ENCODE data around the gene C6orf163. TPM values are rescaled to one million over a fixed set of nuclear protein-coding genes. Genes with fewer than 3 reads are reported as not detected.

The C6orf163 gene
- total RNA-seq, 1 experiment from 2014 or later, result 2.1 TPM

- Histone ChIP-seq H3K4me1 (ENCODE audit: insufficient read depth, low read length, poor library complexity, severe bottlenecking) (no peaks in the 10 kb centered on the region), H3K27ac (ENCODE audit: low read depth, low read length, poor library complexity, severe bottlenecking) (no peak overlapping the region), H3K9me3 (ENCODE audit: low read depth, low read length, poor library complexity, severe bottlenecking) (no peaks in the 10 kb centered on the region), H3K27me3 (replicated peaks; ENCODE audit: insufficient read depth, low read depth, low read length, poor library complexity) (no peaks in the 10 kb centered on the region), H3K36me3 (ENCODE audit: insufficient read depth, low read length, poor library complexity, severe bottlenecking) (no peaks in the 10 kb centered on the region), H3K4me3 (ENCODE audit: low read depth, low read length, poor library complexity, severe bottlenecking) (no peak overlapping the region)
- ChIA-PET CTCF (no interaction called here), POLR2A (ENCODE audit: low non-redundant PET) (no interaction called here)
- no TSS peak for BruUV-seq (replicated peaks)
- DNase-seq (ENCODE audit: low spot score), result no peak
- TF ChIP-seq CTCF (conservative IDR thresholded peaks at IDR 0.05; ENCODE audit: low read depth, low read length), result no peak
- TF ChIP-seq EZH2 (IDR thresholded peaks at IDR 0.05; ENCODE audit: borderline replicate concordance, low read depth, low read length, poor library complexity, severe bottlenecking), result no peak
- intact Hi-C loops (cut with micrococcal nuclease; ENCODE audit: unreplicated experiment), result no loop called here
Measured at GRCh38 chr6:87366072-87366827, 21.6 kb downstream of the C6orf163 start.

- H3K9me3 ChIP-seq (ENCODE audit: low read depth, low read length, poor library complexity, severe bottlenecking), result no peaks in the 10 kb centered on the region
- ChIA-PET CTCF (no interaction called here), POLR2A (ENCODE audit: low non-redundant PET) (no interaction called here)
- BruUV-seq (replicated peaks), result no TSS peak
- H3K27me3 ChIP-seq (replicated peaks; ENCODE audit: insufficient read depth, low read depth, low read length, poor library complexity), result no peaks in the 10 kb centered on the region
- intact Hi-C loops (cut with micrococcal nuclease; ENCODE audit: unreplicated experiment), result no loop called here
- no peaks in the 10 kb centered on the region for H3K4me1 ChIP-seq (ENCODE audit: insufficient read depth, low read length, poor library complexity, severe bottlenecking)
- no peak overlapping the region for H3K4me3 ChIP-seq (ENCODE audit: low read depth, low read length, poor library complexity, severe bottlenecking)
- no peak for TF ChIP-seq EZH2 (IDR thresholded peaks at IDR 0.05; ENCODE audit: borderline replicate concordance, low read depth, low read length, poor library complexity, severe bottlenecking)
- TF ChIP-seq CTCF (conservative IDR thresholded peaks at IDR 0.05; ENCODE audit: low read depth, low read length), result no peak
- no peak overlapping the region for H3K27ac ChIP-seq (ENCODE audit: low read depth, low read length, poor library complexity, severe bottlenecking)
- DNase-seq (ENCODE audit: low spot score), result no peak
- H3K36me3 ChIP-seq (ENCODE audit: insufficient read depth, low read length, poor library complexity, severe bottlenecking), result no peaks in the 10 kb centered on the region
Measured at GRCh38 chr6:87366899-87367298, 22.3 kb downstream of the C6orf163 start.

GRCh38 chr6:87373377-87373776 lies 28.8 kb downstream of the C6orf163 start:
- CTCF ChIA-PET, result no interaction called here
- Histone ChIP-seq H3K36me3 (ENCODE audit: insufficient read depth, low read length, poor library complexity, severe bottlenecking) (no peaks in the 10 kb centered on the region), H3K27ac (ENCODE audit: low read depth, low read length, poor library complexity, severe bottlenecking) (no peak overlapping the region), H3K9me3 (ENCODE audit: low read depth, low read length, poor library complexity, severe bottlenecking) (no peaks in the 10 kb centered on the region), H3K4me3 (ENCODE audit: low read depth, low read length, poor library complexity, severe bottlenecking) (no peak overlapping the region), H3K4me1 (ENCODE audit: insufficient read depth, low read length, poor library complexity, severe bottlenecking) (no peaks in the 10 kb centered on the region), H3K27me3 (replicated peaks; ENCODE audit: insufficient read depth, low read depth, low read length, poor library complexity) (no peaks in the 10 kb centered on the region)
- no TSS peak for BruUV-seq (replicated peaks)
- POLR2A ChIA-PET (ENCODE audit: low non-redundant PET), result no interaction called here
- TF ChIP-seq CTCF (conservative IDR thresholded peaks at IDR 0.05; ENCODE audit: low read depth, low read length), result no peak
- no peak for TF ChIP-seq EZH2 (IDR thresholded peaks at IDR 0.05; ENCODE audit: borderline replicate concordance, low read depth, low read length, poor library complexity, severe bottlenecking)
- intact Hi-C loops (cut with micrococcal nuclease; ENCODE audit: unreplicated experiment), result no loop called here
- DNase-seq (ENCODE audit: low spot score), result no peak
